GM12878 (cell line): ENCODE results near the gene COL2A1. TPM values are rescaled to one million over a fixed set of nuclear protein-coding genes. Genes with fewer than 3 reads are reported as not detected.

Experiments
- ATAC-seq: fragments of 200-7000 bp; cut with Tn5 transposase; 3 replicates; pipeline ENCODE4 v1.9.1; 2020; ENCODE audit warnings: mild to moderate bottlenecking, moderate library complexity
- BruUV-seq: library from RNA; stranded (reverse); fragments of 400-500 nt; replicated peaks from 2 replicates; lab custom pipeline; 2021; lab: Mats Ljungman, UMichigan
- CTCF ChIA-PET: fragments of 300-600 bp; sonication (Branson Sonifier 250); formaldehyde crosslinking; extraction: SDS; loops from one replicate; lab custom pipeline; 2021; ENCODE audit warnings: inconsistent platforms; lab: Yijun Ruan, JAX
- POLR2A ChIA-PET: fragments of 350-600 bp; formaldehyde crosslinking; extraction: SDS; loops from one replicate; lab custom pipeline; 2021; ENCODE audit warnings: inconsistent platforms; lab: Charles Lee
- RAD21 ChIA-PET: fragments of 300-600 bp; sonication (Branson Sonifier 250); formaldehyde crosslinking; loops from one replicate; lab custom pipeline; 2023; ENCODE audit warnings: antibody characterized with exemption; ENCODE audit not compliant: unreplicated experiment; lab: Charles Lee
- SMC1A ChIA-PET: fragments of 300-600 bp; sonication (Branson Sonifier 250); formaldehyde crosslinking; loops from one replicate; lab custom pipeline; 2023; ENCODE audit not compliant: unreplicated experiment, uncharacterized antibody; lab: Charles Lee
- DNase-seq: peaks from one replicate; pipeline ENCODE4 v3.0.0-alpha.2; 2011; ENCODE audit warnings: low read depth, low spot score
- FAIRE-seq: peaks from 3 replicates; lab custom pipeline; 2011; peaks lifted over from hg19 to GRCh38; lab: Jason Lieb, UNC
- H2AFZ ChIP-seq: 2 replicates; pipeline ENCODE4 v1.6.0; 2011; ENCODE audit warnings: low read depth, low read length, control low read depth; ENCODE audit not compliant: control insufficient read depth
- H3K27ac ChIP-seq: 2 replicates; pipeline ENCODE4 v1.5.1; 2011; ENCODE audit warnings: control low read depth; ENCODE audit not compliant: control insufficient read depth, insufficient read depth
- H3K27me3 ChIP-seq, 2 experiments: replicated peaks in 1 of 2; 2 replicates each; pipeline versions ENCODE4 v1.6.0 to v1.6.1; 2011; ENCODE audit warnings: low read length in 1 of 2; ENCODE audit not compliant: control insufficient read depth in 2 of 2, insufficient read depth in 2 of 2
- H3K36me3 ChIP-seq, 2 experiments: 2 replicates each; pipeline ENCODE4 v1.5.1; 2011; ENCODE audit warnings: low read length in 1 of 2; ENCODE audit not compliant: control insufficient read depth in 2 of 2, insufficient read depth in 2 of 2
- H3K4me1 ChIP-seq: 2 replicates; pipeline ENCODE4 v1.6.1; 2011; ENCODE audit warnings: mild to moderate bottlenecking, low read length, moderate library complexity, mixed read lengths; ENCODE audit not compliant: control insufficient read depth, insufficient read depth
- H3K4me2 ChIP-seq: 2 replicates; pipeline ENCODE4 v1.6.0; 2011; ENCODE audit warnings: control low read depth; ENCODE audit not compliant: control insufficient read depth, insufficient read depth
- H3K4me3 ChIP-seq: fragments of 200-600 bp; sonication (generic); 2 replicates; pipeline ENCODE4 v1.5.1; 2016
- H3K79me2 ChIP-seq: 2 replicates; pipeline ENCODE4 v1.6.0; 2011; ENCODE audit warnings: low read length; ENCODE audit not compliant: control insufficient read depth, insufficient read depth
- H3K9ac ChIP-seq: 2 replicates; pipeline ENCODE4 v1.8.0; 2011; ENCODE audit warnings: low read length, control low read depth, mixed read lengths; ENCODE audit not compliant: control insufficient read depth, insufficient read depth
- H3K9me3 ChIP-seq: replicated peaks from 3 replicates; pipeline ENCODE4 v1.5.1; 2011; ENCODE audit warnings: mild to moderate bottlenecking, low read length; ENCODE audit not compliant: control insufficient read depth, insufficient read depth
- H4K20me1 ChIP-seq: 2 replicates; pipeline ENCODE4 v1.6.0; 2011; ENCODE audit not compliant: control insufficient read depth, insufficient read depth
- CHD4 ChIP-seq: fragments of 200-600 bp; sonication (generic); IDR thresholded peaks from 2 replicates; pipeline ENCODE4 v1.6.1; 2016; ENCODE audit warnings: mild to moderate bottlenecking
- EP300 ChIP-seq, 2 experiments: fragments of 150-350 bp in 1 of 2; IDR thresholded peaks; 2 replicates each; pipeline ENCODE4 v1.6.1; 2011 to 2012; ENCODE audit warnings: low read depth in 2 of 2, low read length in 2 of 2, borderline replicate concordance in 1 of 2, improper control_type of control experiment in 1 of 2, inconsistent platforms in 1 of 2; ENCODE audit not compliant: control insufficient read depth in 1 of 2
- MEF2A ChIP-seq: IDR thresholded peaks from 2 replicates; pipeline ENCODE4 v1.6.1; 2011; ENCODE audit warnings: low read depth, mild to moderate bottlenecking, low read length, moderate library complexity; ENCODE audit not compliant: insufficient read depth
- NKRF ChIP-seq: fragments of 450-650 bp; conservative IDR thresholded peaks from 2 replicates; pipeline ENCODE4 v1.6.1; 2017; ENCODE audit warnings: mild to moderate bottlenecking, moderate library complexity
- NR2C2 ChIP-seq: IDR thresholded peaks from 2 replicates; pipeline ENCODE4 v1.6.1; 2011; ENCODE audit warnings: borderline replicate concordance, low read depth; ENCODE audit not compliant: control insufficient read depth, insufficient read length
- POLR2A ChIP-seq: IDR thresholded peaks from 2 replicates; pipeline ENCODE4 v1.6.1; 2011; ENCODE audit warnings: low read depth, mild to moderate bottlenecking, low read length
- POLR2AphosphoS5 ChIP-seq: IDR thresholded peaks from 2 replicates; pipeline ENCODE4 v1.6.1; 2011; ENCODE audit warnings: mild to moderate bottlenecking, low read length, inconsistent platforms
- TCF3 ChIP-seq: IDR thresholded peaks from 2 replicates; pipeline ENCODE4 v1.6.1; 2012; ENCODE audit warnings: low read depth, mild to moderate bottlenecking, low read length, borderline replicate concordance; ENCODE audit not compliant: insufficient read depth
- YY1 ChIP-seq: IDR thresholded peaks from 2 replicates; pipeline ENCODE4 v1.6.1; 2011; ENCODE audit warnings: low read depth, mild to moderate bottlenecking, low read length
- ZBED1 ChIP-seq: IDR thresholded peaks from 2 replicates; pipeline ENCODE4 v1.6.1; 2016; ENCODE audit warnings: borderline replicate concordance
- WGBS: methylation state at CpG from one replicate; pipeline ENCODE4 v1.1.6; 2016; ENCODE audit warnings: low lambda C conversion rate; ENCODE audit not compliant: insufficient replicate concordance, insufficient coverage; ENCODE audit errors: missing lambda C conversion rate; 5-methylcytosine and 5-hydroxymethylcytosine counted together
- in situ Hi-C: fragments of 300-500 bp; cut with MboI; formaldehyde crosslinking; loops from 9 replicates; pipeline ENCODE4 v1.14.3; 2018; ENCODE audit warnings: mixed read lengths
- intact Hi-C: fragments of 100-400 bp; cut with micrococcal nuclease; formaldehyde crosslinking; loops from one replicate; pipeline ENCODE4 v1.14.2; 2022; ENCODE audit not compliant: unreplicated experiment
- polyA plus RNA-seq, 11 experiments: library from polyadenylated mRNA; depleted of rRNA in 4 of 11; unstranded in 6 of 11; stranded (reverse) in 5 of 11; fragments of >200 nt; fragmentation: Nextera tagmentation in 4 of 11; fragmentation: Illumina TruSeq in 1 of 11; extraction: Ambion mirVana in 4 of 11; extraction: Trizol in 1 of 11; gene quantifications; 1 replicate in 1 of 11; 2 replicates in 10 of 11; pipeline versions ENCODE4 v1.2.1 to v1.2.3, GENCODE V29; 2011 to 2016; ENCODE audit warnings: inconsistent platforms in 2 of 11, missing spikeins in 2 of 11, low read depth in 1 of 11
- total RNA-seq, 4 experiments: library from RNA; depleted of rRNA in 3 of 4; stranded (reverse); fragments of >200 nt in 3 of 4; fragmentation: Illumina TruSeq in 1 of 4; extraction: Trizol in 1 of 4; gene quantifications; 2 replicates each; pipeline versions ENCODE4 v1.2.1 to v1.2.3, GENCODE V29; 2013 to 2021

COL2A1 gene
- total and polyA plus RNA-seq, 10 of the 15 experiments (the other 5 are each of a cell fraction or from before 2014, with no cell fraction given): 0.06 to 0.67 (median 0.19) TPM; not detected in 1

- H3K4me3 ChIP-seq: no peak overlapping the region
- BruUV-seq: no TSS peak
- in situ Hi-C loops (no loop called here), intact Hi-C loops (no loop called here)
- TF ChIP-seq MEF2A: no peak
- TF ChIP-seq YY1: no peak
- TF ChIP-seq POLR2A: no peak
- no peak for TF ChIP-seq CHD4
- no peak for TF ChIP-seq EP300 (IDR thresholded peaks at IDR 0.05; ENCODE audit: borderline replicate concordance in 1 of 2, control insufficient read depth in 1 of 2, low read depth in 2 of 2, low read length in 2 of 2)
- no peak for TF ChIP-seq NKRF
- no peak for TF ChIP-seq ZBED1
- no peak for TF ChIP-seq NR2C2
- TF ChIP-seq POLR2AphosphoS5: no peak
- no peak for TF ChIP-seq TCF3
- no peak overlapping the region for H3K4me2 ChIP-seq
- ChIA-PET RAD21 (no interaction called here), POLR2A (no interaction called here), SMC1A (interaction anchor here (1.2 kb wide), 1 partner anchor 12 kb away, joined by 3 read pairs; no protein-coding TSS in a partner anchor), CTCF (no interaction called here)
- H3K27ac ChIP-seq: no peak overlapping the region
- no peaks in the 10 kb centered on the region for H4K20me1 ChIP-seq
- H3K4me1 ChIP-seq: no peaks in the 10 kb centered on the region; the same call in 1 of the 2 replicates
- no peaks in the 10 kb centered on the region for H3K36me3 ChIP-seq
- WGBS: 39% methylated on average over 8 of the region's 8 CpGs
- H3K27me3 ChIP-seq: no peaks in the 10 kb centered on the region
- ATAC-seq: no peak
- no peak overlapping the region for H3K9ac ChIP-seq
- no peaks in the 10 kb centered on the region for H3K9me3 ChIP-seq
- no peak for DNase-seq
- FAIRE-seq: no peak
- no peaks in the 10 kb centered on the region for H3K79me2 ChIP-seq
- H2AFZ ChIP-seq: no peak overlapping the region
Measured at GRCh38 chr12:48034835-48035805, 30.8 kb upstream of the COL2A1 start.
